ENCODE measurements around the gene SLC25A21. TPM values are rescaled to one million over a fixed set of nuclear protein-coding genes. Genes with fewer than 3 reads are reported as not detected.
"Not testable (repeated sequence)": the region's sequence is repeated elsewhere in the genome, so short reads cannot be mapped to it uniquely, and the experiment has no call there.

Gene SLC25A21
- total RNA-seq, 2 donors from 2014 or later: 1.2 TPM; not detected in 1

DNA sequence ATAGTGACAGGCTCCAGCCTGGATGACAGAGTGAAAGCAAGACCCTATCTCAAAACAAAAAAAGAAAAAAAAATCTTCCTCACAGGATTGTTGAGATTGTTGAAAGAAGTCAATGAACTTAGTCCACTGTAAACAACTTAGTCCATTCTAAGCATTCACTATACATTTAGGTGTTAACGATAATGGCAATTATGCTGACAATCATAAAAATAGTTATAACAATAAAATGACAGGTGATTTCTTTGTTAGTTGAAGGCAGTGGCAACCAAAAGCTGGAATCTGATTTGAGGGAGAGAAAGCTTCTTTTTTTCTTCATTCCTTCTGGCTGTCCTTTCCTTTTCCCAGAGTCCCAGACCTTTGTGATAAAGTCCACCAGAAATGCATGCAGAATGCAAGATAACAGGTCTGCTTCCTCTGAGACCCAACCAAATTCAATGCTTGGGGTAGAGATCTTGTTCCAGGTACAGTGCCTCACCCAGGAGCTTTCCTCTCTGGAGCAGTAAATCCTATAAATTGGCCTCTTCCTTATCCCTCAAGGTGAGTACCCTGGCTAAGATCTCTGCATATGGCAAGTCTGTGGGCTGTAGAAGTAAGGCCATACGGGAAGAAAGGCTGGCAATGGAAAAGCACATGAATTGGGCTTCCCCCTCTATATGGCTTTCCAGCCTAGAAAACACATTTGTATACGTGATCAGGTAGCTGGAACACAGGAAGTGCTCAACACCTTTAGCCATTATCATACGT is 458.3 kb downstream of the SLC25A21 start:
- TF ChIP-seq CTCF (IDR thresholded peaks at IDR 0.05): no peak
- Histone ChIP-seq H3K27ac (no peak overlapping the region), H3K36me3 (no peaks in the 10 kb centered on the region), H3K9me3 (no peaks in the 10 kb centered on the region), H3K4me1 (ENCODE audit: control insufficient read depth in 1 of 2, low read depth in 2 of 2) (no peaks in the 10 kb centered on the region), H3K27me3 (replicated peaks; ENCODE audit: insufficient read depth) (no peaks in the 10 kb centered on the region), H3K4me3 (no peak overlapping the region)
- DNase-seq (ENCODE audit: low spot score) (no peak), ATAC-seq (ENCODE audit: insufficient number of reproducible peaks, low FRiP score, low read depth) (no peak)

DNA sequence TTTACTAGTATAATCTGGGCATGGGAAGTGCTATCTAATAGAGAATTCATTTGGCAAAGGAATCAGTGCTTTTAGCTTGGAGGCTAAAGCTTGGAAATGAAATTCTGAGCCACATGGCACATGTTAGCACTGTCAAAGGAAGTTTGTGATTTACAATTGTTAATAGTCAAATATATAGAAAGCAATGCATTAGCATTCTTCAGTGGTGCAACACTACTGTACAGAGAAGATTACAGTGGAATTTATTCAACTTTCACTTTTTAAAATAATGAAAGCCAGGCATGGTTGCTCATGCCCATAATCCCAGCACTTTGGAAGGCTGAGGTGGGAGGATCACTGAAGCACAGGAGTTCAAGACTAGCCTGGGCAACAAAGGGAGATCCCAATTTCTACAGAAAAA is 464.8 kb downstream of the SLC25A21 start:
- ATAC-seq (ENCODE audit: insufficient number of reproducible peaks, low FRiP score, low read depth) (no peak), DNase-seq (ENCODE audit: low spot score) (no peak)
- Histone ChIP-seq H3K9me3 (no peaks in the 10 kb centered on the region), H3K27ac (no peak overlapping the region), H3K36me3 (no peaks in the 10 kb centered on the region), H3K4me3 (no peak overlapping the region), H3K27me3 (replicated peaks; ENCODE audit: insufficient read depth) (no peaks in the 10 kb centered on the region), H3K4me1 (ENCODE audit: control insufficient read depth in 1 of 2, low read depth in 2 of 2) (no peaks in the 10 kb centered on the region)
- TF ChIP-seq CTCF (IDR thresholded peaks at IDR 0.05): no peak

DNA sequence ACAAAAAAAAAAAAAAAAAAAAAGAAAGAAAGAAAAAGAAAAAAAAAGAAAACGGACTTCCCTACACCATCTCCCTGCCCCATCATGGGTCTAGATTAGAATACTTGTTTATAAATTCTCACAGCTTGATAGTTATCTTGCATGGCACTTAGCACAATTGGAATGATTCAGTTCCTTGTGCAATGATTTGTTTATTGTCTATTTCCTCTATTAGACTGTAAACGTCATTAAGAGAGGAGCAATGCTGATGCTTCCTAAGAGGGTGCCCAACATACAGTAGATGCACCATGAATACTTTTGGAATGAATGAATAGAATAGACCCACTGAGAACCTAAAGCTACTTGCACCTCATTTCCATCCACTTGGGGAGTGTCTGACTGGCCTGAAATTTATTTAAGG is 469.9 kb downstream of the SLC25A21 start:
- Histone ChIP-seq H3K27me3 (replicated peaks; ENCODE audit: insufficient read depth) (no peaks in the 10 kb centered on the region), H3K27ac (no peak overlapping the region), H3K4me1 (ENCODE audit: control insufficient read depth in 1 of 2, low read depth in 2 of 2) (no peaks in the 10 kb centered on the region), H3K4me3 (no peak overlapping the region), H3K9me3 (no peaks in the 10 kb centered on the region), H3K36me3 (no peaks in the 10 kb centered on the region)
- ATAC-seq (ENCODE audit: insufficient number of reproducible peaks, low FRiP score, low read depth) (no peak), DNase-seq (ENCODE audit: low spot score) (no peak)
- TF ChIP-seq CTCF (IDR thresholded peaks at IDR 0.05): no peak

- ATAC-seq (ENCODE audit: insufficient number of reproducible peaks, low FRiP score, low read depth) (no peak), DNase-seq (ENCODE audit: low spot score) (no peak)
- H3K4me3 ChIP-seq: no peak overlapping the region
- H3K27me3 ChIP-seq (replicated peaks; ENCODE audit: insufficient read depth): no peaks in the 10 kb centered on the region
- no peaks in the 10 kb centered on the region for H3K4me1 ChIP-seq (ENCODE audit: control insufficient read depth in 1 of 2, low read depth in 2 of 2)
- H3K27ac ChIP-seq: no peak overlapping the region
- TF ChIP-seq CTCF (IDR thresholded peaks at IDR 0.05): no peak
- H3K36me3 ChIP-seq: no peaks in the 10 kb centered on the region
- no peaks in the 10 kb centered on the region for H3K9me3 ChIP-seq
Measured at GRCh38 chr14:36701132-36701531, 471.3 kb downstream of the SLC25A21 start.

GRCh38 chr14:36700651-36701050 is 471.8 kb downstream of the SLC25A21 start:
- H3K27me3 ChIP-seq (replicated peaks; ENCODE audit: insufficient read depth): no peaks in the 10 kb centered on the region
- H3K9me3 ChIP-seq: no peaks in the 10 kb centered on the region
- H3K36me3 ChIP-seq: no peaks in the 10 kb centered on the region
- TF ChIP-seq CTCF (IDR thresholded peaks at IDR 0.05): no peak
- H3K4me3 ChIP-seq: no peak overlapping the region
- ATAC-seq (ENCODE audit: insufficient number of reproducible peaks, low FRiP score, low read depth): no peak
- no peaks in the 10 kb centered on the region for H3K4me1 ChIP-seq (ENCODE audit: control insufficient read depth in 1 of 2, low read depth in 2 of 2)
- no peak overlapping the region for H3K27ac ChIP-seq
- DNase-seq (ENCODE audit: low spot score): no peak

DNA sequence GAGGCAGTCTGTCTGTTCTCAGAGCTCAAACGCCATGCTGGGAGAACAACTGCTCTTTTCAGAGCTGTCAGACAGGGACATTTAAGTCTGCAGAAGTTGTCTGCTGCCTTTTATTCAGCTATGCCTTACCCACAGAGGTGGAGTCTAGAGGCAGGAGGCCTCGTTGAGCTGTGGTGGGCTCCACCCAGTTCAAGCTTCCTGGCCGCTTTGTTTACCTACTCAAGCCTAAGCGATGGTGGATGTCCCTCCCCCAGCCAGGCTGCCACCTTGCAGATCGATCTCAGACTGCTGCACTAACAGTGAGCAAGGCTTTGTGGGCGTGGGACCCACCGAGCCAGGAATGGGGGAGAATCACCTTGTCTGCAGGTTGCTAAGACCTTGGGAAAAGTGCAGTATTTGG is 473.0 kb downstream of the SLC25A21 start:
- H3K9me3 ChIP-seq; H3K27ac ChIP-seq; H3K4me3 ChIP-seq; ATAC-seq (ENCODE audit: insufficient number of reproducible peaks, low FRiP score, low read depth); H3K4me1 ChIP-seq (ENCODE audit: control insufficient read depth in 1 of 2, low read depth in 2 of 2); H3K36me3 ChIP-seq; H3K27me3 ChIP-seq (replicated peaks; ENCODE audit: insufficient read depth); DNase-seq (ENCODE audit: low spot score): not testable (repeated sequence)

All from thoracic aorta (tissue), 2 donors.